H1 (cell line): ENCODE results near the gene MCAT. TPM values are rescaled to one million over a fixed set of nuclear protein-coding genes. Genes with fewer than 3 reads are reported as not detected.

Source experiments
- CTCF ChIA-PET: fragments of 300-600 bp; sonication (Branson Sonifier 250); formaldehyde crosslinking; loops from one replicate; lab custom pipeline; 2021; ENCODE audit not compliant: partially characterized antibody; lab: Charles Lee
- POLR2A ChIA-PET: fragments of 300-600 bp; sonication (Branson Sonifier 250); formaldehyde crosslinking; loops from one replicate; lab custom pipeline; 2021; ENCODE audit warnings: inconsistent platforms; ENCODE audit not compliant: partially characterized antibody; lab: Charles Lee
- DNase-seq, 2 experiments: peaks; one replicate each; pipeline versions ENCODE4 v3.0.0 to v3.0.0-alpha.2; 2010 to 2022; ENCODE audit warnings: low spot score in 2 of 2, low read depth in 1 of 2, mixed read lengths in 1 of 2
- FAIRE-seq: peaks from 2 replicates; lab custom pipeline; 2011; peaks lifted over from hg19 to GRCh38; lab: Jason Lieb, UNC
- H2AFZ ChIP-seq: 2 replicates; pipeline ENCODE4 v1.8.1; 2012; ENCODE audit warnings: low read length, inconsistent platforms
- H2AK5ac ChIP-seq: 2 replicates; pipeline ENCODE4 v1.6.1; 2013; ENCODE audit warnings: low read depth, low read length
- H2BK120ac ChIP-seq: replicated peaks from 2 replicates; pipeline ENCODE3; 2013; ENCODE audit warnings: low read depth, low read length, inconsistent platforms
- H2BK12ac ChIP-seq: 2 replicates; pipeline ENCODE4 v1.6.1; 2013; ENCODE audit warnings: low read depth, low read length
- H2BK15ac ChIP-seq: 2 replicates; pipeline ENCODE4 v1.6.1; 2013; ENCODE audit warnings: low read length
- H2BK20ac ChIP-seq: 2 replicates; pipeline ENCODE4 v1.6.1; 2013; ENCODE audit warnings: low read length
- H2BK5ac ChIP-seq: 2 replicates; pipeline ENCODE4 v1.6.1; 2013; ENCODE audit warnings: low read depth, low read length
- H3K14ac ChIP-seq: 2 replicates; pipeline ENCODE4 v1.6.1; 2013; ENCODE audit warnings: inconsistent platforms; ENCODE audit not compliant: insufficient read length
- H3K18ac ChIP-seq: 2 replicates; pipeline ENCODE4 v1.6.1; 2013; ENCODE audit warnings: low read length; ENCODE audit errors: extremely low read depth
- H3K23ac ChIP-seq: 2 replicates; pipeline ENCODE4 v1.6.1; 2013; ENCODE audit warnings: inconsistent platforms; ENCODE audit not compliant: insufficient read length
- H3K23me2 ChIP-seq: 2 replicates; pipeline ENCODE4 v1.6.1; 2013; ENCODE audit warnings: low read depth, low read length
- H3K27ac ChIP-seq: 2 replicates; pipeline ENCODE4 v1.6.1; 2011; ENCODE audit warnings: low read depth, low read length, inconsistent platforms
- H3K27me3 ChIP-seq, 4 experiments: replicated peaks in 1 of 4; 1 replicate in 1 of 4; 2 replicates in 3 of 4; pipeline versions ENCODE4 v1.6.1 to v1.8.1; 2011 to 2013; ENCODE audit warnings: low read length in 3 of 4, mild to moderate bottlenecking in 3 of 4, inconsistent platforms in 2 of 4, mixed read lengths in 2 of 4, moderate library complexity in 1 of 4; ENCODE audit not compliant: control insufficient read depth in 3 of 4, insufficient read depth in 3 of 4; ENCODE audit errors: extremely low read depth in 1 of 4
- H3K36me3 ChIP-seq, 4 experiments: 2 replicates each; pipeline versions ENCODE4 v1.6.1 to v1.8.1; 2011 to 2013; ENCODE audit warnings: mild to moderate bottlenecking in 4 of 4, low read length in 3 of 4, moderate library complexity in 2 of 4, control low read depth in 1 of 4, inconsistent platforms in 1 of 4; ENCODE audit not compliant: insufficient read depth in 4 of 4, control insufficient read depth in 2 of 4
- H3K4ac ChIP-seq: replicated peaks from 2 replicates; pipeline ENCODE3; 2013; ENCODE audit warnings: low read length, low read depth, mixed read lengths, inconsistent platforms; ENCODE audit not compliant: insufficient read length
- H3K4me1 ChIP-seq, 4 experiments: replicated peaks in 1 of 4; 1 replicate in 1 of 4; 2 replicates in 3 of 4; pipeline versions ENCODE4 v1.6.1 to v1.8.1; 2011 to 2013; ENCODE audit warnings: low read length in 3 of 4, inconsistent platforms in 2 of 4, mixed read lengths in 1 of 4; ENCODE audit not compliant: insufficient read depth in 4 of 4, control insufficient read depth in 3 of 4
- H3K4me2 ChIP-seq, 2 experiments: 2 replicates each; pipeline versions ENCODE4 v1.6.1 to v1.8.1; 2011 to 2013; ENCODE audit warnings: low read depth in 2 of 2, low read length in 2 of 2, control low read depth in 1 of 2, inconsistent platforms in 1 of 2, mild to moderate bottlenecking in 1 of 2; ENCODE audit not compliant: insufficient read depth in 1 of 2
- H3K4me3 ChIP-seq, 4 experiments: fragments of 200-600, 300-600 bp in 1 of 4; sonication (generic), shearing (Covaris generic), sonication (Bioruptor Twin) in 1 of 4; 2 replicates each; pipeline versions ENCODE4 v1.5.1 to v1.8.1; 2011 to 2016; ENCODE audit warnings: low read length in 4 of 4, low read depth in 3 of 4, control low read depth in 2 of 4, inconsistent platforms in 2 of 4, mild to moderate bottlenecking in 2 of 4, mixed read lengths in 1 of 4, moderate library complexity in 1 of 4; ENCODE audit not compliant: insufficient read depth in 2 of 4; ENCODE audit errors: extremely low read depth in 1 of 4
- H3K56ac ChIP-seq: replicated peaks from 2 replicates; pipeline ENCODE3; 2013; ENCODE audit warnings: low read depth, mild to moderate bottlenecking, mixed read lengths, low read length, inconsistent platforms; ENCODE audit not compliant: insufficient read length
- H3K79me1 ChIP-seq: 2 replicates; pipeline ENCODE4 v1.6.1; 2013; ENCODE audit warnings: low read depth, low read length, control low read depth
- H3K79me2 ChIP-seq, 2 experiments: 2 replicates each; pipeline versions ENCODE4 v1.6.1 to v1.8.1; 2012 to 2013; ENCODE audit warnings: low read length in 2 of 2, mild to moderate bottlenecking in 2 of 2, inconsistent platforms in 1 of 2; ENCODE audit not compliant: insufficient read depth in 2 of 2, control insufficient read depth in 1 of 2
- H3K9ac ChIP-seq, 4 experiments: replicated peaks in 1 of 4; 1 replicate in 1 of 4; 2 replicates in 3 of 4; pipeline versions ENCODE4 v1.6.1 to v1.8.1; 2011 to 2013; ENCODE audit warnings: low read depth in 3 of 4, low read length in 3 of 4, control low read depth in 2 of 4, mild to moderate bottlenecking in 2 of 4, moderate library complexity in 2 of 4, inconsistent platforms in 1 of 4; ENCODE audit errors: extremely low read depth in 1 of 4
- H3K9me3 ChIP-seq, 2 experiments: 2 replicates each; pipeline versions ENCODE4 v1.6.1 to v1.8.1; 2012 to 2013; ENCODE audit warnings: mild to moderate bottlenecking in 2 of 2, moderate library complexity in 2 of 2, control low read depth in 1 of 2, inconsistent platforms in 1 of 2, low read depth in 1 of 2, low read length in 1 of 2, mixed read lengths in 1 of 2; ENCODE audit not compliant: insufficient read depth in 2 of 2
- H4K20me1 ChIP-seq, 2 experiments: replicated peaks in 1 of 2; 2 replicates each; pipeline versions ENCODE3 to v1.8.1; 2011 to 2013; ENCODE audit warnings: inconsistent platforms in 2 of 2, low read length in 2 of 2, mild to moderate bottlenecking in 1 of 2; ENCODE audit not compliant: insufficient read depth in 2 of 2, control insufficient read depth in 1 of 2
- H4K5ac ChIP-seq: 2 replicates; pipeline ENCODE4 v1.6.1; 2013; ENCODE audit warnings: low read length, low read depth, mixed read lengths, inconsistent platforms; ENCODE audit not compliant: insufficient read length
- H4K8ac ChIP-seq: 2 replicates; pipeline ENCODE4 v1.8.0; 2013; ENCODE audit warnings: mild to moderate bottlenecking, moderate library complexity, low read length, inconsistent platforms; ENCODE audit not compliant: insufficient read depth; ENCODE audit errors: extremely low read depth
- H4K91ac ChIP-seq: replicated peaks from 2 replicates; pipeline ENCODE3; 2013; ENCODE audit warnings: low read length, mixed read lengths, inconsistent platforms; ENCODE audit not compliant: insufficient read length
- CHD1 ChIP-seq: IDR thresholded peaks from 2 replicates; pipeline ENCODE4 v1.6.1; 2012; ENCODE audit warnings: low read depth, low read length, improper control_type of control experiment
- WGBS, 2 experiments: shearing (Covaris generic) in 1 of 2; methylation state at CpG; one replicate each; pipeline versions ENCODE4 v1.1.6 to v1.1.7; 2013 to 2015; ENCODE audit warnings: low lambda C conversion rate in 2 of 2, mixed read lengths in 2 of 2, inconsistent platforms in 1 of 2, low coverage in 1 of 2, missing lambda C conversion rate in 1 of 2; ENCODE audit not compliant: insufficient replicate concordance in 2 of 2, insufficient coverage in 1 of 2, insufficient read length in 1 of 2; ENCODE audit errors: extremely low coverage in 1 of 2, missing lambda C conversion rate in 1 of 2; 5-methylcytosine and 5-hydroxymethylcytosine counted together
- polyA plus RNA-seq, 7 experiments: library from polyadenylated mRNA; depleted of rRNA in 3 of 7; stranded (reverse) in 5 of 7; unstranded in 2 of 7; fragments of >200 nt in 5 of 7; fragments of 200-250 nt in 2 of 7; gene quantifications; 1 replicate in 5 of 7; 2 replicates in 1 of 7; 4 replicates in 1 of 7; pipeline versions ENCODE4 v1.2.1 to v1.2.3, GENCODE V29; 2011 to 2013; ENCODE audit warnings: missing spikeins in 2 of 7, mixed read lengths in 2 of 7
- total RNA-seq: library from RNA; stranded (reverse); fragmentation: NEBNext Ultra II Directional; extraction: Animal tissue kit (Norgen Biotek cat#: 25700); gene quantifications from 2 replicates; pipeline ENCODE4 v1.2.1, GENCODE V29; 2021

Gene MCAT
- total and polyA plus RNA-seq, 2 of the 8 experiments (the other 6 are each of a cell fraction or from before 2014, with no cell fraction given): 15.8 to 17.4 TPM

DNA sequence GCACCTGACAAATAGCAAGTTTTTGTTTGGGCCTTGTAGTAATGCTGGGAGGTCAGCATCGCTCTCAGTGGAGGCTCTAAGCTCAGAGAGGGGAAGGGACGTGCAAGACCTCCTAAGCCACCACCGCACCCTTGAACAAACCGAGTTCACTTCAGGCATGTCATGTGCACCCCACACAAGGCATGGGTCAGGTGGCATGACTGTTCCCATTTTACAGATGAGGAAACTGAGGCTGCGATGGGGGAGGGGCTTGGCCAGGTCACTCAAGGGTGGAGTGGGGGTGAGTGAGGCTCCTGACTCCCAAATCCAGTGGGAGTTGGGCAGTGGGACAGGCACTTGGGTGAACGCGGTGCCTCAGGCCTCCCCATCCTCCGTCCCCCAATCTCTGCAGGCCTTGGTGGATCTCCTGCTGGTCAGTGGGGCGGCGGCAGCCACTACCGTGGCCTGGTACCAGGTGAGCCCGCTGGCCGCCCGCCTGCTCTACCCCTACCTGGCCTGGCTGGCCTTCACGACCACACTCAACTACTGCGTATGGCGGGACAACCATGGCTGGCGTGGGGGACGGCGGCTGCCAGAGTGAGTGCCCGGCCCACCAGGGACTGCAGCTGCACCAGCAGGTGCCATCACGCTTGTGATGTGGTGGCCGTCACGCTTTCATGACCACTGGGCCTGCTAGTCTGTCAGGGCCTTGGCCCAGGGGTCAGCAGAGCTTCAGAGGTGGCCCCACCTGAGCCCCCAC, 19.4 kb upstream of the MCAT start:
- no peak overlapping the region for H4K5ac ChIP-seq
- H4K91ac ChIP-seq: no peak overlapping the region
- DNase-seq (no peak), FAIRE-seq (no peak)
- ChIA-PET CTCF (interaction anchor here (0.9 to 2.1 kb wide), 6 partner anchors 19 to 173 kb away, joined by 3 to 7 read pairs (median 4); partner anchors contain the start of gene MCAT), POLR2A (interaction anchor here (0.6 to 4.7 kb wide), 6 partner anchors 8 to 306 kb away, joined by 3 to 29 read pairs (median 4); no protein-coding TSS in a partner anchor)
- no peak overlapping the region for H3K56ac ChIP-seq
- no peak overlapping the region for H3K23ac ChIP-seq
- no peak overlapping the region for H2AK5ac ChIP-seq
- no peak overlapping the region for H3K14ac ChIP-seq
- H2AFZ ChIP-seq: no peak overlapping the region
- peaks cover 0 to under 1% (median under 1%) of the 10 kb centered on the region in 4 experiments; a peak in 3 of 8 replicates for H3K36me3 ChIP-seq
- H3K9ac ChIP-seq: no peak overlapping the region
- H3K4ac ChIP-seq: no peak overlapping the region
- no peaks in the 10 kb centered on the region for H3K79me2 ChIP-seq
- H3K23me2 ChIP-seq: no peaks in the 10 kb centered on the region
- H3K4me2 ChIP-seq: no peak overlapping the region
- H3K9me3 ChIP-seq: no peaks in the 10 kb centered on the region
- 93% methylated on average over 21 of the region's 24 CpGs; no CpG with 5 or more reads in 1 of the 2 experiments for WGBS, 2 experiments
- no peak overlapping the region; the same call in 1 of the 2 replicates for H3K18ac ChIP-seq
- peaks cover 0 to 3% (median 1%) of the 10 kb centered on the region in 4 experiments; a peak in 2 of 7 replicates for H3K4me1 ChIP-seq
- no peak overlapping the region for H2BK15ac ChIP-seq
- H2BK5ac ChIP-seq: no peak overlapping the region
- no peak overlapping the region for H2BK12ac ChIP-seq
- no peak overlapping the region for H2BK120ac ChIP-seq
- H2BK20ac ChIP-seq: no peak overlapping the region
- H4K20me1 ChIP-seq: peaks cover 0 to 2% of the 10 kb centered on the region in 2 experiments
- H3K79me1 ChIP-seq: no peaks in the 10 kb centered on the region
- no peak overlapping the region for H4K8ac ChIP-seq
- no peak overlapping the region for H3K27ac ChIP-seq
- H3K27me3 ChIP-seq: no peaks in the 10 kb centered on the region
- no peak overlapping the region for H3K4me3 ChIP-seq
- no peak for TF ChIP-seq CHD1
